Measurements from ENCODE around the gene TMEM54.

- TF ChIP-seq CTCF (IDR thresholded peaks at IDR 0.05; ENCODE audit: low read length) (no peak), EZH2 (optimal IDR thresholded peaks at IDR 0.05; ENCODE audit: low read depth, low read length) (no peak)
These were observed 14.3 kb downstream of the TMEM54 start for GRCh38 chr1:32886828-32887414.

Measured in MM.1S (cell line).